SH-SY5Y (cell line): Measurements from ENCODE around the gene PTTG1IP.

ENCODE experiments used
- GATA2 ChIP-seq: IDR thresholded peaks from 2 replicates; pipeline ENCODE4 v1.6.1; 2011; ENCODE audit warnings: mild to moderate bottlenecking, low read depth, low read length
- GATA3 ChIP-seq: IDR thresholded peaks from 2 replicates; pipeline ENCODE4 v1.6.1; 2011; ENCODE audit warnings: low read depth, mild to moderate bottlenecking, low read length, moderate library complexity

- TF ChIP-seq GATA2 (no peak), GATA3 (no peak)
Measured at GRCh38 chr21:44885615-44886014, 12.1 kb upstream of the PTTG1IP start.
